Lower lobe of right lung (tissue), 2 donors: Measurements from ENCODE around the gene RFT1. TPM values are rescaled to one million over a fixed set of nuclear protein-coding genes. Genes with fewer than 3 reads are reported as not detected.
A peak's percentile ranks its signal among the peaks of the same experiment; 100 is the strongest.

Experiments used
- ATAC-seq, 2 donors: fragments of 200-7000 bp; cut with Tn5 transposase; one replicate each; pipeline ENCODE4 v1.9.1; 2020 to 2022; ENCODE audit warnings: mild to moderate bottlenecking in 2 of 2, moderate library complexity in 2 of 2
- DNase-seq: peaks from one replicate; pipeline ENCODE4 v3.0.0-alpha.2; 2020
- H3K27ac ChIP-seq: fragments of 200-600 bp; one replicate; pipeline ENCODE4 v1.8.0; 2022
- H3K27me3 ChIP-seq: fragments of 200-600 bp; one replicate; pipeline ENCODE4 v1.8.0; 2022; ENCODE audit warnings: low read depth
- H3K36me3 ChIP-seq: fragments of 200-600 bp; one replicate; pipeline ENCODE4 v1.8.0; 2022; ENCODE audit warnings: mild to moderate bottlenecking
- H3K4me1 ChIP-seq: fragments of 200-600 bp; one replicate; pipeline ENCODE4 v1.8.0; 2022
- H3K4me3 ChIP-seq: fragments of 200-600 bp; one replicate; pipeline ENCODE4 v1.8.0; 2022; ENCODE audit warnings: mild to moderate bottlenecking
- H3K9me3 ChIP-seq: fragments of 200-600 bp; one replicate; pipeline ENCODE4 v1.8.0; 2022
- CTCF ChIP-seq: fragments of 200-600 bp; IDR thresholded peaks from one replicate; pipeline ENCODE4 v1.8.0; 2022; ENCODE audit warnings: antibody characterized with exemption, mild to moderate bottlenecking
- intact Hi-C: fragments of 100-400 bp; cut with DNase I; formaldehyde crosslinking; loops from one replicate; pipeline ENCODE4 v1.11.0; 2022
- long read RNA-seq: library from polyadenylated mRNA; unstranded; transcript quantifications from one replicate; pipeline ENCODE4 v2.0.0, GENCODE V29; 2021
- total RNA-seq: library from RNA; stranded (reverse); fragmentation: NEBNext Ultra II Directional; extraction: Animal tissue kit (Norgen Biotek cat#: 25700); gene quantifications from one replicate; pipeline ENCODE4 v1.2.1, GENCODE V29; 2021
- donor health status: DM: no; HTN: yes; CAD: no; lungs with severe emphysema.

Gene RFT1
- total RNA-seq: 18.3 TPM
- long read RNA-seq, full-length matches to known transcripts: 32 of 40 reads
- long read RNA-seq, partial matches to known transcripts: 2 of 40 reads
- long read RNA-seq, other reads (novel, unspliced or antisense): 6 of 40 reads

- no peak for TF ChIP-seq CTCF
- peaks cover 33% of the 10 kb centered on the region for H3K4me1 ChIP-seq
- ATAC-seq (peak; percentile 94 to 95), DNase-seq (peak; percentile 99)
- H3K4me3 ChIP-seq: peak within 1 kb of the TSS; percentile 92
- H3K27ac ChIP-seq: peak within 1 kb of the TSS; percentile 94
- H3K36me3 ChIP-seq: peaks cover 19% of the 10 kb centered on the region
- H3K27me3 ChIP-seq: no peaks in the 10 kb centered on the region
- H3K9me3 ChIP-seq: no peaks in the 10 kb centered on the region
- intact Hi-C loops: no loop called here
Measured at GRCh38 chr3:53130179-53131061, at the start of gene RFT1. Gene RFT1 (minus strand): TSS chr3:53130435. CDS start chr3:53130400, 35 bp downstream.

- ATAC-seq: no peak
Measured at GRCh38 chr3:53179580-53179979, 49.3 kb upstream of the RFT1 start.

GRCh38 chr3:53178246-53178645 is 48.0 kb upstream of the RFT1 start:
- no peak for TF ChIP-seq CTCF
- Histone ChIP-seq H3K27me3 (no peaks in the 10 kb centered on the region), H3K36me3 (peaks cover 96% of the 10 kb centered on the region), H3K4me1 (peaks cover 21% of the 10 kb centered on the region), H3K4me3 (no peak overlapping the region), H3K9me3 (no peaks in the 10 kb centered on the region), H3K27ac (no peak overlapping the region)
- intact Hi-C loops: no loop called here
- no peak for DNase-seq
- ATAC-seq: no peak

More at GRCh38 chr3:53179580-53179979, 49.3 kb upstream of the RFT1 start:
- DNase-seq: no peak
- intact Hi-C loops: no loop called here
- Histone ChIP-seq H3K36me3 (peaks cover 96% of the 10 kb centered on the region), H3K4me1 (peaks cover 18% of the 10 kb centered on the region), H3K4me3 (no peak overlapping the region), H3K27ac (no peak overlapping the region), H3K9me3 (no peaks in the 10 kb centered on the region), H3K27me3 (no peaks in the 10 kb centered on the region)
- TF ChIP-seq CTCF: no peak

GRCh38 chr3:53175613-53176540 is 45.6 kb upstream of the RFT1 start:
- no peak overlapping the region for H3K4me3 ChIP-seq
- DNase-seq (no peak), ATAC-seq (no peak)
- H3K36me3 ChIP-seq: peaks cover 86% of the 10 kb centered on the region
- peaks cover 44% of the 10 kb centered on the region for H3K4me1 ChIP-seq
- H3K27ac ChIP-seq: no peak overlapping the region
- TF ChIP-seq CTCF: no peak
- H3K9me3 ChIP-seq: no peaks in the 10 kb centered on the region
- H3K27me3 ChIP-seq: no peaks in the 10 kb centered on the region
- intact Hi-C loops: no loop called here
